ENCODE measurements around the gene ZNF611.
A peak's percentile ranks its signal among the peaks of the same experiment; 100 is the strongest.
"Not testable (repeated sequence)": the region's sequence is repeated elsewhere in the genome, so short reads cannot be mapped to it uniquely, and the experiment has no call there.

Gene ZNF611

GRCh38 chr19:52710538-52710937 is 24.3 kb downstream of the ZNF611 start:
- no peaks in the 10 kb centered on the region for H3K27me3 ChIP-seq (ENCODE audit: control insufficient read depth, insufficient read depth, low read length)
- no peak overlapping the region for H3K4me3 ChIP-seq (ENCODE audit: low read length)
- H3K36me3 ChIP-seq (ENCODE audit: control insufficient read depth, insufficient read depth, low read length), result peaks cover 15% of the 10 kb centered on the region
- no peaks in the 10 kb centered on the region for H3K4me1 ChIP-seq (ENCODE audit: control insufficient read depth, insufficient read depth, low read length)
- H3K9ac ChIP-seq (ENCODE audit: low read length), result no peak overlapping the region
- no peak overlapping the region for H3K27ac ChIP-seq (ENCODE audit: low read depth, low read length)

GRCh38 chr19:52705615-52706014 is 29.2 kb downstream of the ZNF611 start:
- not testable (repeated sequence) for H3K27ac ChIP-seq (ENCODE audit: low read depth, low read length); H3K4me3 ChIP-seq (ENCODE audit: low read length); H3K27me3 ChIP-seq (ENCODE audit: control insufficient read depth, insufficient read depth, low read length); H3K4me1 ChIP-seq (ENCODE audit: control insufficient read depth, insufficient read depth, low read length); H3K9ac ChIP-seq (ENCODE audit: low read length)
- peaks cover 17% of the 10 kb centered on the region for H3K36me3 ChIP-seq (ENCODE audit: control insufficient read depth, insufficient read depth, low read length)

- no peaks in the 10 kb centered on the region for H3K4me1 ChIP-seq (ENCODE audit: control insufficient read depth, insufficient read depth, low read length)
- H3K36me3 ChIP-seq (ENCODE audit: control insufficient read depth, insufficient read depth, low read length), result peaks cover 17% of the 10 kb centered on the region
- H3K4me3 ChIP-seq (ENCODE audit: low read length), result no peak overlapping the region
- H3K27ac ChIP-seq (ENCODE audit: low read depth, low read length), result no peak overlapping the region
- no peak overlapping the region for H3K9ac ChIP-seq (ENCODE audit: low read length)
- no peaks in the 10 kb centered on the region for H3K27me3 ChIP-seq (ENCODE audit: control insufficient read depth, insufficient read depth, low read length)
Observed at GRCh38 chr19:52703917-52704316, 30.9 kb downstream of the ZNF611 start.

- no peak overlapping the region for H3K27ac ChIP-seq (ENCODE audit: low read depth, low read length)
- no peak overlapping the region for H3K4me3 ChIP-seq (ENCODE audit: low read length)
- H3K4me1 ChIP-seq (ENCODE audit: control insufficient read depth, insufficient read depth, low read length), result no peaks in the 10 kb centered on the region
- peaks cover 9% of the 10 kb centered on the region for H3K36me3 ChIP-seq (ENCODE audit: control insufficient read depth, insufficient read depth, low read length)
- H3K27me3 ChIP-seq (ENCODE audit: control insufficient read depth, insufficient read depth, low read length), result no peaks in the 10 kb centered on the region
- no peak overlapping the region for H3K9ac ChIP-seq (ENCODE audit: low read length)
Observed at GRCh38 chr19:52700673-52701072, 34.2 kb downstream of the ZNF611 start.

- not testable (repeated sequence) for H3K36me3 ChIP-seq (ENCODE audit: control insufficient read depth, insufficient read depth, low read length); H3K4me3 ChIP-seq (ENCODE audit: low read length); H3K27ac ChIP-seq (ENCODE audit: low read depth, low read length); H3K27me3 ChIP-seq (ENCODE audit: control insufficient read depth, insufficient read depth, low read length); H3K9ac ChIP-seq (ENCODE audit: low read length); H3K4me1 ChIP-seq (ENCODE audit: control insufficient read depth, insufficient read depth, low read length)
Observed at GRCh38 chr19:52699555-52699954, 35.3 kb downstream of the ZNF611 start.

GRCh38 chr19:52695996-52696395 is 38.8 kb downstream of the ZNF611 start:
- Histone ChIP-seq H3K36me3 (ENCODE audit: control insufficient read depth, insufficient read depth, low read length) (no peaks in the 10 kb centered on the region), H3K4me3 (ENCODE audit: low read length) (no peak overlapping the region), H3K27me3 (ENCODE audit: control insufficient read depth, insufficient read depth, low read length) (no peaks in the 10 kb centered on the region), H3K9ac (ENCODE audit: low read length) (no peak overlapping the region), H3K4me1 (ENCODE audit: control insufficient read depth, insufficient read depth, low read length) (peaks cover 2% of the 10 kb centered on the region), H3K27ac (ENCODE audit: low read depth, low read length) (no peak overlapping the region)

- Histone ChIP-seq H3K9ac (ENCODE audit: low read length) (no peak overlapping the region), H3K36me3 (ENCODE audit: control insufficient read depth, insufficient read depth, low read length) (no peaks in the 10 kb centered on the region), H3K27ac (ENCODE audit: low read depth, low read length) (no peak overlapping the region), H3K27me3 (ENCODE audit: control insufficient read depth, insufficient read depth, low read length) (no peaks in the 10 kb centered on the region), H3K4me1 (ENCODE audit: control insufficient read depth, insufficient read depth, low read length) (peaks cover 3% of the 10 kb centered on the region), H3K4me3 (ENCODE audit: low read length) (no peak overlapping the region)
Observed at GRCh38 chr19:52694921-52695320, 39.9 kb downstream of the ZNF611 start.

GRCh38 chr19:52694281-52694680 is 40.6 kb downstream of the ZNF611 start:
- not testable (repeated sequence) for H3K4me3 ChIP-seq (ENCODE audit: low read length); H3K36me3 ChIP-seq (ENCODE audit: control insufficient read depth, insufficient read depth, low read length); H3K27me3 ChIP-seq (ENCODE audit: control insufficient read depth, insufficient read depth, low read length); H3K9ac ChIP-seq (ENCODE audit: low read length); H3K4me1 ChIP-seq (ENCODE audit: control insufficient read depth, insufficient read depth, low read length); H3K27ac ChIP-seq (ENCODE audit: low read depth, low read length)

- Histone ChIP-seq H3K4me1 (ENCODE audit: control insufficient read depth, insufficient read depth, low read length) (peaks cover 8% of the 10 kb centered on the region), H3K27me3 (ENCODE audit: control insufficient read depth, insufficient read depth, low read length) (no peaks in the 10 kb centered on the region), H3K36me3 (ENCODE audit: control insufficient read depth, insufficient read depth, low read length) (no peaks in the 10 kb centered on the region), H3K4me3 (ENCODE audit: low read length) (no peak overlapping the region), H3K9ac (ENCODE audit: low read length) (no peak overlapping the region), H3K27ac (ENCODE audit: low read depth, low read length) (no peak overlapping the region)
Observed at GRCh38 chr19:52692431-52693008, 42.3 kb downstream of the ZNF611 start.

GRCh38 chr19:52691737-52692136 is 43.1 kb downstream of the ZNF611 start:
- Histone ChIP-seq H3K4me3 (ENCODE audit: low read length) (no peak overlapping the region), H3K4me1 (ENCODE audit: control insufficient read depth, insufficient read depth, low read length) (peaks cover 8% of the 10 kb centered on the region), H3K27ac (ENCODE audit: low read depth, low read length) (no peak overlapping the region), H3K36me3 (ENCODE audit: control insufficient read depth, insufficient read depth, low read length) (no peaks in the 10 kb centered on the region), H3K9ac (ENCODE audit: low read length) (no peak overlapping the region), H3K27me3 (ENCODE audit: control insufficient read depth, insufficient read depth, low read length) (no peaks in the 10 kb centered on the region)

GRCh38 chr19:52691215-52691610 is 43.6 kb downstream of the ZNF611 start:
- Histone ChIP-seq H3K36me3 (ENCODE audit: control insufficient read depth, insufficient read depth, low read length) (no peaks in the 10 kb centered on the region), H3K9ac (ENCODE audit: low read length) (no peak overlapping the region)

GRCh38 chr19:52690369-52691214 is 44.3 kb downstream of the ZNF611 start:
- H3K27ac ChIP-seq (ENCODE audit: low read depth, low read length), result peak overlapping the region; percentile 82
- H3K4me3 ChIP-seq (ENCODE audit: low read length), result peak overlapping the region; percentile 99
- H3K27me3 ChIP-seq (ENCODE audit: control insufficient read depth, insufficient read depth, low read length), result no peaks in the 10 kb centered on the region
- H3K9ac ChIP-seq (ENCODE audit: low read length), result peak overlapping the region; percentile 80
- H3K4me1 ChIP-seq (ENCODE audit: control insufficient read depth, insufficient read depth, low read length), result peaks cover 8% of the 10 kb centered on the region
- H3K36me3 ChIP-seq (ENCODE audit: control insufficient read depth, insufficient read depth, low read length), result no peaks in the 10 kb centered on the region

More at GRCh38 chr19:52691215-52691610, 43.6 kb downstream of the ZNF611 start:
- Histone ChIP-seq H3K27ac (ENCODE audit: low read depth, low read length) (peak overlapping the region; percentile 82), H3K4me3 (ENCODE audit: low read length) (peak overlapping the region; percentile 99), H3K4me1 (ENCODE audit: control insufficient read depth, insufficient read depth, low read length) (peaks cover 8% of the 10 kb centered on the region), H3K27me3 (ENCODE audit: control insufficient read depth, insufficient read depth, low read length) (no peaks in the 10 kb centered on the region)

All from rectal smooth muscle tissue (tissue), 1 donor.